ENCODE results near the gene AOAH. TPM values are rescaled to one million over a fixed set of nuclear protein-coding genes. Genes with fewer than 3 reads are reported as not detected.

AOAH gene, protein sequence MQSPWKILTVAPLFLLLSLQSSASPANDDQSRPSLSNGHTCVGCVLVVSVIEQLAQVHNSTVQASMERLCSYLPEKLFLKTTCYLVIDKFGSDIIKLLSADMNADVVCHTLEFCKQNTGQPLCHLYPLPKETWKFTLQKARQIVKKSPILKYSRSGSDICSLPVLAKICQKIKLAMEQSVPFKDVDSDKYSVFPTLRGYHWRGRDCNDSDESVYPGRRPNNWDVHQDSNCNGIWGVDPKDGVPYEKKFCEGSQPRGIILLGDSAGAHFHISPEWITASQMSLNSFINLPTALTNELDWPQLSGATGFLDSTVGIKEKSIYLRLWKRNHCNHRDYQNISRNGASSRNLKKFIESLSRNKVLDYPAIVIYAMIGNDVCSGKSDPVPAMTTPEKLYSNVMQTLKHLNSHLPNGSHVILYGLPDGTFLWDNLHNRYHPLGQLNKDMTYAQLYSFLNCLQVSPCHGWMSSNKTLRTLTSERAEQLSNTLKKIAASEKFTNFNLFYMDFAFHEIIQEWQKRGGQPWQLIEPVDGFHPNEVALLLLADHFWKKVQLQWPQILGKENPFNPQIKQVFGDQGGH
- total RNA-seq = not detected in 2 replicates
- long read RNA-seq = 0 reads

DNA sequence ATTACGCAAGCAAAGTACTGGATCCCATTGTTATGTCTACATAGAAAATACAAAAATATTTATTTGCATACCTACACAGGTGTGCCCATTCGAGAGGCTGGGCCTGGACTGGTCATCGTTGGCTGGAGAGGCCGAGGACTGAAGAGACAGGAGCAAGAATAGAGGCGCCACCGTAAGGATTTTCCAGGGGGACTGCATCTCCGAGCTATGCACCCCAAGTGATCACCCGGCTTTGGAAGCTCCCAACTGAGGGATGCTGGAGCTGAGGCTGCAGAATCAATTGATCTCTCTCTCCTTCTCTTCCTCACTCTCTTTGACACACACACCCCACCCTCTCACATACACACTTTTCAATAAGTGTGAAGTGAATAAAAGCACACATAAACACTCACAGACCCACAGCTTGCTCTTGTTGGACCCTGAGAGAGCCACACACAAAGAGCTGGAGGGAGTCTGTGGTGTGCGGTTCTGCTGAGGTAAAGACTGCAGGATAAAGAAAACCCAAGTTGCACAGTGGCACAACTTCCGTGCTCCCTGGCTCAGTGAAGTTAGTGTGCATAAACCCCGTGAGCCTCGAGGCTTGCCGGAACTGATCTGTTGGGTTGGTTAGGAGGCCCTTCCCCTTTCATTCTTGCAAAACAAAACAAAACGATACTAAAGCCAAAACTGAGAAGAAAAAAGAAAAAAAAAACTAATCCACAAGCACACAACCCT lies at the start of gene AOAH:
Gene AOAH (minus strand): TSS at position 544 of the 714 bp plus-strand sequence. CDS start 346 bp downstream, at position 198.
- no peak for DNase-seq (ENCODE audit: low read depth, low spot score)
- Mint-ChIP-seq H3K4me3 (no peak within 1 kb of the TSS), H3K27ac (ENCODE audit: unreplicated experiment) (no peak within 1 kb of the TSS), H3K36me3 (ENCODE audit: low read depth) (no peaks in the 10 kb centered on the region), H3K4me1 (peaks cover 10% of the 10 kb centered on the region), H3K9me3 (peaks cover 4% of the 10 kb centered on the region), H3K27me3 (ENCODE audit: low read depth) (no peaks in the 10 kb centered on the region)
- TF ChIP-seq, protein P1, sequence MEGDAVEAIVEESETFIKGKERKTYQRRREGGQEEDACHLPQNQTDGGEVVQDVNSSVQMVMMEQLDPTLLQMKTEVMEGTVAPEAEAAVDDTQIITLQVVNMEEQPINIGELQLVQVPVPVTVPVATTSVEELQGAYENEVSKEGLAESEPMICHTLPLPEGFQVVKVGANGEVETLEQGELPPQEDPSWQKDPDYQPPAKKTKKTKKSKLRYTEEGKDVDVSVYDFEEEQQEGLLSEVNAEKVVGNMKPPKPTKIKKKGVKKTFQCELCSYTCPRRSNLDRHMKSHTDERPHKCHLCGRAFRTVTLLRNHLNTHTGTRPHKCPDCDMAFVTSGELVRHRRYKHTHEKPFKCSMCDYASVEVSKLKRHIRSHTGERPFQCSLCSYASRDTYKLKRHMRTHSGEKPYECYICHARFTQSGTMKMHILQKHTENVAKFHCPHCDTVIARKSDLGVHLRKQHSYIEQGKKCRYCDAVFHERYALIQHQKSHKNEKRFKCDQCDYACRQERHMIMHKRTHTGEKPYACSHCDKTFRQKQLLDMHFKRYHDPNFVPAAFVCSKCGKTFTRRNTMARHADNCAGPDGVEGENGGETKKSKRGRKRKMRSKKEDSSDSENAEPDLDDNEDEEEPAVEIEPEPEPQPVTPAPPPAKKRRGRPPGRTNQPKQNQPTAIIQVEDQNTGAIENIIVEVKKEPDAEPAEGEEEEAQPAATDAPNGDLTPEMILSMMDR (conservative IDR thresholded peaks at IDR 0.05) = no peak

DNA sequence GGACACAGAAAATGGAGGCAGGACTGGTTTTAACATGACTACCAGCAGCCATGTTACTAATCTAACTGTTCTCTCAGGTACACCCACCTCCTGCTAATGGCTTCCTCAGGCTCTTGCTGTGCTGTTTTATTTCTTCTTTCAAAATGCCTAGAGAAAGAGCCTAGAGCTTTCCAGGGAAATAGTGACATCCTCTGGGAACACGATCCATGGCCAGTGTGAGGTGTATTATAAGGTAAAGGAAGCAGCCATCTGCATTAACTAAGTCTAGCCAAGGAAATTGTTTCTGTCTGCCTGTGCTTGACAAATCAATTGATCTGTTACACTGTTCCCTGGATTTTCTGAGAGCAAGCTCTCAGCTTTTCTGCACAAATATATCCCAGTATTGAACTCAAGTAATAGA lies 42.2 kb upstream of the AOAH start:
- Mint-ChIP-seq H3K27ac (ENCODE audit: unreplicated experiment) (no peak overlapping the region), H3K36me3 (ENCODE audit: low read depth) (no peaks in the 10 kb centered on the region), H3K4me1 (peaks cover 14% of the 10 kb centered on the region), H3K4me3 (no peak overlapping the region), H3K27me3 (ENCODE audit: low read depth) (no peaks in the 10 kb centered on the region), H3K9me3 (peaks cover 3% of the 10 kb centered on the region)
- TF ChIP-seq, protein P1 (conservative IDR thresholded peaks at IDR 0.05) = no peak
- no peak for DNase-seq (ENCODE audit: low read depth, low spot score)

DNA sequence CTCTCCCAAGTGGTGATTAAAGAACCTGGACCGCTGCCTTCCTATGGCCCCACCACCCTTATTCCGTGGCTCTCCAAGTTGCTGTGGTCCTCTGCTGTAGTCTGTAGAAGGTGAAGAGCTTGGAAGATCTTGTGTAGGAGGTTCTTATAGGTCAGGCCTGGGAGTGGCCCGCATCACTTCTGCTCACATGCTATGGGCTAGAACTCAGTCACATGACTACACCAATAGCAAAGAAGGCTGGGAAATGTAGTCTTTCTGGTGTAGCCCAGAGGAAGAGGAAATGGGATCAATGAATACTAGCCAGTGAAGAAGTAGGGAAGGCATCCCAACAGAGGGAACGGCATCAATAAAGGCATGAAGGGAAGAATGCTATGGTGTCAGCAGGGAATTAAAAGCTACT lies 41.3 kb upstream of the AOAH start:
- no peak for DNase-seq (ENCODE audit: low read depth, low spot score)
- Mint-ChIP-seq H3K27ac (ENCODE audit: unreplicated experiment) (no peak overlapping the region), H3K27me3 (ENCODE audit: low read depth) (no peaks in the 10 kb centered on the region), H3K9me3 (peaks cover 3% of the 10 kb centered on the region), H3K36me3 (ENCODE audit: low read depth) (no peaks in the 10 kb centered on the region), H3K4me3 (no peak overlapping the region), H3K4me1 (peaks cover 14% of the 10 kb centered on the region)
- TF ChIP-seq, protein P1 (conservative IDR thresholded peaks at IDR 0.05) = no peak

DNA sequence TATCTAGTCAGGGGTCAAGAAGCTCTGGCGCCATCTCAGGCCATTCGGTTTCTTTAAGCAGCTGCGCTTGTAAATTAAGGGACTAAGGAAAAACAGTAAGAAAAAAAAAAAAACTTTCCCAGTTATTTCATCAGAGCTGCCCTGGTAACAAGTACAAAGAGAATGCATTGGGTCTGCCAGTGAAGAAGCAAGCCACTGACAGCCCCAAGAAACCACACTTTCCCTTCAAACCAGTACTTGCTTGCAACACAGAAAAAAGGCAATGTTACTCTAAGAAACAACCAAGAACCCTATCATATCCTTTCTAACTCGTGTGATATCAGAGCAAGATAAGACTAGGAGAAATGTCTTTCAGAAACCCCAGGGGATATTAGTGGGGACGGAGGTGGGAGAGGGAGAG lies 40.6 kb upstream of the AOAH start:
- TF ChIP-seq, protein P1 (conservative IDR thresholded peaks at IDR 0.05) = no peak
- H3K4me1 Mint-ChIP-seq = peaks cover 14% of the 10 kb centered on the region
- no peak for DNase-seq (ENCODE audit: low read depth, low spot score)
- no peak overlapping the region for H3K27ac Mint-ChIP-seq (ENCODE audit: unreplicated experiment)
- H3K27me3 Mint-ChIP-seq (ENCODE audit: low read depth) = no peaks in the 10 kb centered on the region
- H3K36me3 Mint-ChIP-seq (ENCODE audit: low read depth) = no peaks in the 10 kb centered on the region
- no peak overlapping the region for H3K4me3 Mint-ChIP-seq
- peaks cover 3% of the 10 kb centered on the region for H3K9me3 Mint-ChIP-seq

DNA sequence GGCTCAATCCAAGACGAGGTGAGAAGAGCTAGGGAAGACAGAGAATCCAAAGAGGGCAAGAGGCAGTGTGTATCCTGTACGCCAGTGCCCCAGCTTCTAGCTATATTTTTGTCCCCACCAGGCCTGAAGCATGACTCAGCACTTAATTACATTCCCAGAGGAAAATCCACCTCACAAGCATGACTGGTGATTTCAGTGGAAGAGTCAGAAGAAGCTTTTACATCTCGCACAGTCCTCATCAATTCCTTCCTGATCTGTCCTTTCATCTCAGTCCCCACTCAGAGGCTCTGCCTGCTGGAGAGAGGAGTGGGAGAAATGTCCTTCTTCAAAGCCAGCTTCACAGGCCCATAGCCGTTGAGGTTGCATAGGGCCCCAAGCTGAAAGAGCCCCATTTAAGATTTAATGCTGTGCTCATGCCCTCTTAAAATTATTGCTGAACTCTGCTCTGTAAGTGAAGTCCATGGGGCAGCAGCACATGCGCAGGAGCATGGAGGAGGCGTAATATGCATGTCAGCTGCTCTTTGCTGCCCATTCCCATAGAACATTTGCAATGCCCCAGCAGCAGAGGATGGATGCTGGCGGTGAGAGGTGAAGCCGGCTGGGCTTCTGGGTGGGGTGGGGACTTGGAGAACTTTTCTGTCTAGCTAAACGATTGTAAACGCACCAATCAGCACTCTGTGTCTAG lies 39.0 kb upstream of the AOAH start:
- H3K27me3 Mint-ChIP-seq (ENCODE audit: low read depth) = no peaks in the 10 kb centered on the region
- H3K9me3 Mint-ChIP-seq = peaks cover 3% of the 10 kb centered on the region
- no peaks in the 10 kb centered on the region for H3K36me3 Mint-ChIP-seq (ENCODE audit: low read depth)
- TF ChIP-seq, protein P1 (conservative IDR thresholded peaks at IDR 0.05) = no peak
- H3K4me1 Mint-ChIP-seq = peaks cover 14% of the 10 kb centered on the region
- peak overlapping the region; percentile 4 for H3K27ac Mint-ChIP-seq (ENCODE audit: unreplicated experiment)
- DNase-seq (ENCODE audit: low read depth, low spot score) = no peak
- H3K4me3 Mint-ChIP-seq = no peak overlapping the region
